ENCODE measurements around the gene RNF26.

Gene RNF26

DNA sequence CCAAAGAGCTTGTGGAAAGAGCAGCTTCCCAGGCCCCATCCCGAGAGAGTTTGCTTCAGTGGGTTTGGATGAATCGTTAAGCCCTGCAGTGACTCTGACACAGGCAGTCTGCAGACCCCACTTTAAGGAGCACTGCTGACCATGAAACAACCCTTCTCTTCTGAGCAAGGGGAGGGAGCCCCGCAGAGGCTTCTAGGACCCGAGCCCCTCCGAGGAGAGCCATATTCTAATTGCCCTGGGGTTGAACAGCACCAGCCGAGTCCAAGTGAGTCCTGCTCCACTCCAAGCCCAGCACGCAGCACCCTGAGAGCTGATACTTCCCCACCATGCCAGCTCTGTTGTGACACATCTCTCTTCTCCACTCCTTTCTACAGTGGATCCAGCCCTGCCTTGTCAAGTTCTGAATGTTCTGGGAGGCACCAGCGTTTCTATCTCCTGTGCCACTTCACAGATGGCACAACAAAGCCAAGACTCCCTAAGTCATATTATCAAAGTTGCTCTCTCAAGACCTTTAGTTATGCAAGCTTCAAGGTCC, 36.8 kb downstream of the RNF26 start:
- TF ChIP-seq, protein P1, sequence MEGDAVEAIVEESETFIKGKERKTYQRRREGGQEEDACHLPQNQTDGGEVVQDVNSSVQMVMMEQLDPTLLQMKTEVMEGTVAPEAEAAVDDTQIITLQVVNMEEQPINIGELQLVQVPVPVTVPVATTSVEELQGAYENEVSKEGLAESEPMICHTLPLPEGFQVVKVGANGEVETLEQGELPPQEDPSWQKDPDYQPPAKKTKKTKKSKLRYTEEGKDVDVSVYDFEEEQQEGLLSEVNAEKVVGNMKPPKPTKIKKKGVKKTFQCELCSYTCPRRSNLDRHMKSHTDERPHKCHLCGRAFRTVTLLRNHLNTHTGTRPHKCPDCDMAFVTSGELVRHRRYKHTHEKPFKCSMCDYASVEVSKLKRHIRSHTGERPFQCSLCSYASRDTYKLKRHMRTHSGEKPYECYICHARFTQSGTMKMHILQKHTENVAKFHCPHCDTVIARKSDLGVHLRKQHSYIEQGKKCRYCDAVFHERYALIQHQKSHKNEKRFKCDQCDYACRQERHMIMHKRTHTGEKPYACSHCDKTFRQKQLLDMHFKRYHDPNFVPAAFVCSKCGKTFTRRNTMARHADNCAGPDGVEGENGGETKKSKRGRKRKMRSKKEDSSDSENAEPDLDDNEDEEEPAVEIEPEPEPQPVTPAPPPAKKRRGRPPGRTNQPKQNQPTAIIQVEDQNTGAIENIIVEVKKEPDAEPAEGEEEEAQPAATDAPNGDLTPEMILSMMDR (IDR thresholded peaks at IDR 0.05; ENCODE audit: low read depth, low read length), result no peak
- no peak for DNase-seq (ENCODE audit: extremely low read depth, low read depth)

DNA sequence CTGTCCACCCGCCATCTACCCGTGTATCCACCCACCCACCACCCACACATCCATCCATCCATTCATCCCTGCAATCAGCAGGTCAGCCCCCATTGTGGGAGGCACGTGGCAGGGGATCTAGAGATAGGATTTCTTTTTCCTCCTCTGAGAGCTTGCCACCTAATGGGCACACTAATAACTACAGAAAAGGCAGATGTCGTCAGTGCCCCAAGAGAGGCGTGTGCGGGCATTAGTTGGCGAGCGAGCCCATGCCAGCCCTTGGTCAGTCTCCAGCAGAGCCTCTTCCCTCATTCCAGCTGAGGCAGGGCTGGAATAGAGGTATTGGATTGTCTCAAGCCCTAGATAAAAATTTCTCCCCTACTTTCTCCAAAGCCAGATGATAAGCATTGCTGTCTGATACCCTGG, 37.5 kb downstream of the RNF26 start:
- no peak for DNase-seq (ENCODE audit: extremely low read depth, low read depth)
- TF ChIP-seq, protein P1 (IDR thresholded peaks at IDR 0.05; ENCODE audit: low read depth, low read length), result no peak

DNA sequence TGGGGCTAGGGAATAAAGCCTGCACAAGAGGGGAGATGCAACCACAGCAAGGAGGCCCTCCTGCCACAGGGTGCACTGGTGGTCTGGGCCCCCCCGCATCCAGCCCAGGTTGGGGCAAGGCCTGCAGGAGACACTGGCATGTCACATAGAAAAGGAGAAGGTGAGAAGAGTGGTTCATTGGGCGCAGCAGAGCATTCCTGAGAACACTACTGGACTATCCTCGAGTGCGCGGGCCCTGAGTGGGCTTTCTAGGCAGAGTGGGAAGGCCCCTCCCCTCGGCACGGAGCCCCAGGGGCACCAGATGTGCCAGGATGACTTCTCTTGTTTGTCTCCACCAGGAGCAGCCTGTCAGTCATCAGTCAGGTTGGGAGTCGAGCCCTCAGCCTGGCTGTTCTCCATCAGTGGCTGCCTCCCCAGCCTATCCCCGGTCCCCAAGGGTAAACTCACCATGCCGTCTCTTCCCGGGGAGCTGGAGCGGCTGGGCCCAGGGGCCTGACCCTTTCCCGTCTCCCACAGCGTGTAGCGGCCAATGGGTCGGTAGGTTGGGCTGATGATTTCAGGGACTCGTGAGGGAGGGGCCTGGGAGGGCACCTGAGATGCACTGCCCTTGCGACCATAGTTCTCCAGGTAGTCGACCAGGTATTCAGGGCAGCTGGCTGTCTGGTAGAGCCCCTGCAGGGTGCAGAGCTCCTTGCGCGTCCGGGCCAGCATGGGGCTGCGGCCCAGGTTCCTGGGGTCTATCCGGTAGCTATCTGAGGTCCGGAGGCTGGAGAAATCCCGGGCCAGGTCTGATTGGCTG, 38.1 kb downstream of the RNF26 start:
- no peak for DNase-seq (ENCODE audit: extremely low read depth, low read depth)
- TF ChIP-seq, protein P1 (IDR thresholded peaks at IDR 0.05; ENCODE audit: low read depth, low read length), result no peak

DNA sequence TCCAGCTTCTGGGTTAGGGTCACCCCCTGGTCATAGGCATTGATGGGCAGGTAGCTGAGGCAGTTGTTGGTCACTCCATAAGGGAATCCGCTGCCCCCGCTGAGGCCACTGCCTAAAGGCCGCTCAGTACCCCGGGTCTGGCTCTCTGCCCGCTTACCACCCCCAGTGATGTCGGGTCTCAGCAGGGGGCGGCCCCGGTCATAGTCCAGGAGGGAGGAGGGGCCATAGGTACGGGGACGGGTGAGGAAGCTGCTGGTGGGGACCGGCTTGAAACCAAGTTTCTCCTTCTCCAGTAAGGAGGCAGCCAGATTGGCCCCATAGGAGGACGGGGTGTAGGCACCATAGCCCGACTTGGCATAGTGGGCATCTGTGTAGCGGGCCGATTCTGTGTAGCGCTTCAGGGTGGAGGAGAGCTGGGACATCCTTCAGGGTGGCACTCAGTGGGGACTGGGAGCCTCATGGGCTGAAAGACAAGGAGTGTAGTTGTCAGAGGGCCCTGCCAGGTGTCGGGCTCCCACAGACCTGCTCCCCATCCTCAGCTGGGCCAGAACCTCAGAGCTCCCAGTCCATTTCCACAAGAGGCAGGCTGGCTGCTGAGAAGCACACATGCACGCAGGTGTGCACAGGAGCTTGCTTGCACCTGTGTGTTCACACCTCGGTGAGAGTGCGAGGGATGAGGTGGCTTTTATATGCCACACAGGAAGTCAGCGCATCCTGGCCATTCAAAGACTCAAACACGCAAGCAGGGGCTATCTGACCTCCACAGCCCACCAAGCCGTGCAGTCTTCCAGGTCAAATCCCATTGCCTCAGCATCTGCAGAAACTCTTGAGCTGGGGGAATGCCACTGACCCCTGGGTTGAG, 39.0 kb downstream of the RNF26 start:
- no peak for DNase-seq (ENCODE audit: extremely low read depth, low read depth)
- TF ChIP-seq, protein P1 (IDR thresholded peaks at IDR 0.05; ENCODE audit: low read depth, low read length), result no peak

DNA sequence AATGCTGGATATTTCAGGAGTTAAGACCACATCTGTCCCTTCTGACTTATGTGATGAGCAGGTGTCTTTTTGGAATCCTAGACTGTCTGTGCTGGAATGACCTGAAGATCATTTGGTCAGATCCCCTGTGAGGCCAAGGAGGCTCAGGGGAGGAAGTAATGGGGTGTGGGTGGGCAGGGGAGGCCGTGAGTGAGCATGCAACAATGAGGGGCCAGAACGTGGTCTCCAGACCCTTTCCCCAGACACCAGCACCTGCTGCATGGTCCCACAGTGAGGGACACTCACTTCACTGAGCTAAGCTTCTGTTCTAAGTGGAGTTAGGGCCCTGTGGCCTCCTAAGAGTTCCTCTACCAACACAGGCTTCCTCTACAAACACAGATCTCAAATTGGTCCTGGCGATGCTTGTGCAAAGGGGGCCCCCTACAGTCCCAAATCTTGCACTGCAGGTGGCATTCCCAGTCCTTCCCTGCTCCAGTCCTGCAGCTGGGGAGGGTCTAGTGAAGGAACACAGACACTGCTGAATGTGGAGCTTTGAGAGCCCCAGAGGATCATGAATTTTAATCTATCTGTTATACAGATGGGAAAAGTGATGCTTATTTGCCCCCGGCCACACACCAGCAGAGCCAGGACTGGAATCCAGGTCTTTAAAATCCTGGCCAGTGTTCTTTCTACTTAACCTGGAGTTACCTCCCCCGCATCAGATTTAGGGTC, 39.7 kb downstream of the RNF26 start:
- TF ChIP-seq, protein P1 (IDR thresholded peaks at IDR 0.05; ENCODE audit: low read depth, low read length), result peak; percentile 93
- no peak for DNase-seq (ENCODE audit: extremely low read depth, low read depth)

DNA sequence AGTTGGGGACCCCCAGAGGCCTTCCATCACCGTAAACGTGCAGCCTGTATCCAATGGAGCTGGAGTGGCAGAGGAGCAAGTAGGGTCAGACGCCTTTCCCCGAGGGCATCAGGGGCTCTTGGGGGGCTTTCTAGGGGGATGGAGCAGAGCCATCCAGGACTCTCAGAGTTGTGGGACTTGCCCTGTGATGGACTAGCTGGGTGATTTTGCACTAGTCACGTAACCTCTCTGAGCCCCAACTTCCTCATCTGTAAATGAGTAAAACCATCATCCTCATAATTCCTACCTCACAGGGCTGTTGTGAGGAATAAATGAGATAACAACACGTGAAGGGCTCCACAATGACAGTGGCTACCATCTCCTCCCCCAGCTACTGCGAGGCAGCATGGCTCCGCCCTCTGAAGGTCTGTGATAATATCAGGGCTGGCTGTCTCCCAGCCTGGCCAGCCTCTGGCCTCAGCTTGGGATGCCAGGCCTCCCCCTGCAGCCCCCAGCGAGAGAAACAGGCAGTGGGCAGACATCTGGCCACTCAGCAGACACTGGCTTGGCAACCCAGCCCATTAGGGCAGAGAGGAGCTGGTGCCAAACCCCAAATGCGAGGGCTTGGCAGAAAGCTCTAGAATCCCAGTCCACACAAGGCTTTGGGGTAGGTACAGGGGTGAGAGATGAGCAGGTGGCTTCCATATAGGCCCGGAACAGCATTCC, 40.5 kb downstream of the RNF26 start:
- DNase-seq (ENCODE audit: extremely low read depth, low read depth), result no peak
- TF ChIP-seq, protein P1 (IDR thresholded peaks at IDR 0.05; ENCODE audit: low read depth, low read length), result no peak

All from AG09319 (cell line).